Smooth muscle cell (in vitro differentiated cells): ENCODE measurements around the gene TMEM52B. TPM values are rescaled to one million over a fixed set of nuclear protein-coding genes. Genes with fewer than 3 reads are reported as not detected.

Experiments used
- DNase-seq: peaks from one replicate; lab custom pipeline; 2025; ENCODE audit not compliant: unreplicated experiment; lab: John Stamatoyannopoulos, UW
- H2AFZ ChIP-seq: fragments of 200-600 bp; sonication (generic); 2 replicates; pipeline ENCODE4 v1.6.0; 2016; ENCODE audit warnings: antibody characterized with exemption, low read depth, mild to moderate bottlenecking
- H3F3A ChIP-seq: fragments of 200-600 bp; sonication (generic); 2 replicates; pipeline ENCODE4 v1.6.0; 2017; ENCODE audit warnings: antibody characterized with exemption, low read depth
- H3K27ac ChIP-seq: fragments of 200-600 bp; sonication (generic); 2 replicates; pipeline ENCODE4 v1.5.1; 2016; ENCODE audit warnings: low read depth, mild to moderate bottlenecking
- H3K27me3 ChIP-seq: fragments of 200-600 bp; sonication (generic); 2 replicates; pipeline ENCODE4 v1.6.1; 2016; ENCODE audit warnings: low read depth, mild to moderate bottlenecking
- H3K36me3 ChIP-seq: fragments of 200-600 bp; sonication (generic); 2 replicates; pipeline ENCODE4 v1.5.1; 2016; ENCODE audit warnings: low read depth
- H3K4me1 ChIP-seq: fragments of 200-600 bp; sonication (generic); 2 replicates; pipeline ENCODE4 v1.5.1; 2016; ENCODE audit warnings: low read depth
- H3K4me2 ChIP-seq: fragments of 200-600 bp; sonication (generic); 2 replicates; pipeline ENCODE4 v1.6.0; 2016; ENCODE audit warnings: mild to moderate bottlenecking
- H3K4me3 ChIP-seq: fragments of 200-600 bp; sonication (generic); 2 replicates; pipeline ENCODE4 v1.5.1; 2016; ENCODE audit warnings: mild to moderate bottlenecking
- H3K79me2 ChIP-seq: fragments of 200-600 bp; sonication (generic); 2 replicates; pipeline ENCODE4 v1.6.0; 2016; ENCODE audit warnings: low read depth, mild to moderate bottlenecking
- H3K9ac ChIP-seq: fragments of 200-600 bp; sonication (generic); 2 replicates; pipeline ENCODE4 v1.6.0; 2016; ENCODE audit warnings: low read depth
- H3K9me3 ChIP-seq: fragments of 200-600 bp; sonication (generic); replicated peaks from 2 replicates; pipeline ENCODE4 v1.5.1; 2016; ENCODE audit warnings: low read depth
- H4K20me1 ChIP-seq: fragments of 200-600 bp; sonication (generic); 2 replicates; pipeline ENCODE4 v1.6.0; 2016; ENCODE audit warnings: low read depth
- WGBS: methylation state at CpG from one replicate; pipeline ENCODE4 v1.1.7; 2016; ENCODE audit warnings: low lambda C conversion rate; 5-methylcytosine and 5-hydroxymethylcytosine counted together
- polyA plus RNA-seq: library from polyadenylated mRNA; unstranded; fragments of >200 nt; fragmentation: Nextera tagmentation; extraction: Ambion mirVana; gene quantifications from 2 replicates; pipeline ENCODE4 v1.2.1, GENCODE V29; 2016
- total RNA-seq: library from RNA; depleted of rRNA; stranded (reverse); fragments of >200 nt; gene quantifications from 2 replicates; pipeline ENCODE4 v1.2.3, GENCODE V29; 2014
- TF ChIP-seq, protein P1 (sequence below): fragments of 200-600 bp; sonication (generic); IDR thresholded peaks from 2 replicates; pipeline ENCODE4 v1.5.1; 2017; ENCODE audit warnings: borderline replicate concordance, mild to moderate bottlenecking, antibody characterized with exemption; ENCODE audit not compliant: insufficient read depth, poor library complexity, severe bottlenecking

Gene TMEM52B
- total and polyA plus RNA-seq, 2 experiments from 2014 or later = 0.77 to 2.0 TPM

DNA sequence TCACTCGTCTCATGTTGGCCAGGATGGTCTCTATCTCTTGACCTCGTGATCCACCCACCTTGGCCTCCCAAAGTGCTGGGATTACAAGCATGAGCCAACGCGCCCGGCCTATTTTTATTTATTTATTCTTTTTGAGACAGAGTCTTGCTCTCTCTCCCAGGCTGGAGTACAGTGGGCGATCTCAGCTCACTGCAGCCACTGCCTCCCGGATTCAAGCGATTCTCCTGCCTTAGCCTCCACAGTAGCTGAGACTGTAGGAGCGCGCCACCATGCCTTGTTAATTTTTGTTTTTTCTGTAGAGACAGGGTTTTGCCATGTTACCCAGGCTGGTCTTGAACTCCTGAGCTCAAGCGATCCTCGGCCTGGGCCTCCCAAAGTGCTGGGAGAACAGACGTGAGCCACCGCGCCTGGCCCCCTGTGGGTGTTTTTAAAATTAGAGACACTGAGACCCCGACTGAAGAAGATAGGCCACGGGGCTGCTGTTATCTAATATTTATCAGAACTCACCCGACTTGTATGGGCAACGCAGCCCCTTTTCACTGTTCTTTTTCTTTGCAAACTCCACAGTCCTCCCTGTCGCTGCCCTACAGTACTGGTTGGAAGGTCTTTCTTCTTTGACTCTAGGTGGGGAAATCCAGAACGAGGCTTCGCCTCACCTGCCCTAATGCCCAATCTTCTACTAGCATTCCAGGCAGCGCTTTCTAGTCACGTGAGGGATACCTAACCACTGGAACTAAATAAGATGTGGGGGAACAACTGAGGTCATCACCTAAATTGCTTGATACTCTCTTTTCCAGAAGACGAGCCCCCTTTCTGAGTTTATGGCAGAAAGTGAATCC lies 32.5 kb downstream of the TMEM52B start:
- Histone ChIP-seq H3F3A (peaks cover 8% of the 10 kb centered on the region), H3K36me3 (no peaks in the 10 kb centered on the region), H3K4me1 (peaks cover 9% of the 10 kb centered on the region), H3K9me3 (no peaks in the 10 kb centered on the region), H3K4me2 (no peak overlapping the region), H3K79me2 (peaks cover 23% of the 10 kb centered on the region), H2AFZ (no peak overlapping the region), H4K20me1 (peaks cover 22% of the 10 kb centered on the region), H3K27me3 (peaks cover 2% of the 10 kb centered on the region), H3K4me3 (no peak overlapping the region), H3K27ac (peak overlapping the region; percentile 100), H3K9ac (no peak overlapping the region)
- TF ChIP-seq, protein P1, sequence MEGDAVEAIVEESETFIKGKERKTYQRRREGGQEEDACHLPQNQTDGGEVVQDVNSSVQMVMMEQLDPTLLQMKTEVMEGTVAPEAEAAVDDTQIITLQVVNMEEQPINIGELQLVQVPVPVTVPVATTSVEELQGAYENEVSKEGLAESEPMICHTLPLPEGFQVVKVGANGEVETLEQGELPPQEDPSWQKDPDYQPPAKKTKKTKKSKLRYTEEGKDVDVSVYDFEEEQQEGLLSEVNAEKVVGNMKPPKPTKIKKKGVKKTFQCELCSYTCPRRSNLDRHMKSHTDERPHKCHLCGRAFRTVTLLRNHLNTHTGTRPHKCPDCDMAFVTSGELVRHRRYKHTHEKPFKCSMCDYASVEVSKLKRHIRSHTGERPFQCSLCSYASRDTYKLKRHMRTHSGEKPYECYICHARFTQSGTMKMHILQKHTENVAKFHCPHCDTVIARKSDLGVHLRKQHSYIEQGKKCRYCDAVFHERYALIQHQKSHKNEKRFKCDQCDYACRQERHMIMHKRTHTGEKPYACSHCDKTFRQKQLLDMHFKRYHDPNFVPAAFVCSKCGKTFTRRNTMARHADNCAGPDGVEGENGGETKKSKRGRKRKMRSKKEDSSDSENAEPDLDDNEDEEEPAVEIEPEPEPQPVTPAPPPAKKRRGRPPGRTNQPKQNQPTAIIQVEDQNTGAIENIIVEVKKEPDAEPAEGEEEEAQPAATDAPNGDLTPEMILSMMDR = no peak
- 95% methylated on average over 25 of the region's 25 CpGs for WGBS
- DNase-seq = no peak

DNA sequence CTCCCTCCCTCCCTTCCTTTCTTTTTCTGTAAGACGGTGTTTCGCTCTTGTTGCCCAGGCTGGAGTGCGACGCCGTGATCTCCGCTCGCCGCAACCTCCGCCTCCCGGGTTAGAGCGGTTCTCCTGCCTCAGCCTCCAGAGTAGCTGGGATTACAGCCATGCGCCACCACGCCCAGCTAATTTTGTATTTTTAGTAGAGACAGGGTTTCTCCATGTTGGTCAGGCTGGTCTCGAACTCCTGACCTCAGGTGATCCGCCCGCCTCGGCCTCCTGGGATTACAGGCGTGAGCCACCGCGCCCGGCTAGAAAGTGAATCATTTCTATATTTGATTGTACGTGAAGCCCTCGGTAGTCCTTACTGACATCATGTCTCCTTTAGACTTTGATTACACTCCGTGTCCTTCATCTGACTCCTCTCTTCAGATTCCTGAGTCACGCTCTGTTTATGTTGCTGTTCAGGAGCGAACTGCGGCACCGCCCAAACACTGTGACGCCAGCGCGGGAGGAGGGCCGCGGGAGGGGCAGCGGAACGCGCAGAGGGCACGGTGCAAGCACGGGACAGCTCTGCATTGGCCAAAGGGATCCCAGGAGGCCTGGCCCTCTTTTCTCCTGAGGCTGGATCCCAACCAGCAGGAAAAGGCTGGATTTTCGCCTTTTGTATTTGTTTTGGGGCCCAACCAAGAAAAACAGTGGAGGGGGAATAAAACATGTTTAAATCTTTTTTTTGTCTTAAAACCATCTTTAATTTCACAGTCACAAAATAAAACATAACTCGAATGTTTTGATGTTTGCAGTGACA lies 33.3 kb downstream of the TMEM52B start:
- Histone ChIP-seq H3K36me3 (no peaks in the 10 kb centered on the region), H2AFZ (no peak overlapping the region), H4K20me1 (peaks cover 29% of the 10 kb centered on the region), H3K27me3 (peaks cover 2% of the 10 kb centered on the region), H3F3A (peaks cover 9% of the 10 kb centered on the region), H3K9ac (peak overlapping the region; percentile 100), H3K4me2 (peak overlapping the region; percentile 95), H3K27ac (peak overlapping the region; percentile 100), H3K4me3 (peak overlapping the region; percentile 99), H3K4me1 (peaks cover 9% of the 10 kb centered on the region), H3K79me2 (peaks cover 31% of the 10 kb centered on the region), H3K9me3 (no peaks in the 10 kb centered on the region)
- DNase-seq = peak; percentile 75
- 36% methylated on average over 38 of the region's 40 CpGs for WGBS
- TF ChIP-seq, protein P1 = no peak

DNA sequence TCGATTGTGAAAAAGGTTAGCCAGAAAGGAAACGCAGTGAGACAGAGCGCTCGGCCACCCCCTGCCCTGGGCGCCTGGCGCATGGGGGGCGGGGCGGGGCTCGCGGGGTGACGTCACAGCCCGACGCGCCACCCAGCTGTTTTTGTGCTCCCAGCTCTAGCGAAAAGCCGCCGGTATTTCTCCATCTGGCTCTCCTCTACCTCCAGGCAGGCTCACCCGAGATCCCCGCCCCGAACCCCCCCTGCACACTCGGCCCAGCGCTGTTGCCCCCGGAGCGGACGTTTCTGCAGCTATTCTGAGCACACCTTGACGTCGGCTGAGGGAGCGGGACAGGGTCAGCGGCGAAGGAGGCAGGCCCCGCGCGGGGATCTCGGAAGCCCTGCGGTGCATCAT lies 33.9 kb downstream of the TMEM52B start, which contains the start of gene GABARAPL1:
Gene GABARAPL1 (plus strand): TSS at position 139 of the 393 bp plus-strand sequence. CDS start 253 bp downstream, at position 392.
- Histone ChIP-seq H2AFZ (no peak within 1 kb of the TSS), H3K27ac (peak within 1 kb of the TSS; percentile 100), H3K4me1 (peaks cover 9% of the 10 kb centered on the region), H3K27me3 (peaks cover 2% of the 10 kb centered on the region), H3F3A (peaks cover 12% of the 10 kb centered on the region), H4K20me1 (peaks cover 35% of the 10 kb centered on the region), H3K79me2 (peaks cover 37% of the 10 kb centered on the region), H3K36me3 (no peaks in the 10 kb centered on the region), H3K4me2 (peak within 1 kb of the TSS; percentile 95), H3K9me3 (no peaks in the 10 kb centered on the region), H3K4me3 (peak within 1 kb of the TSS; percentile 99), H3K9ac (peak within 1 kb of the TSS; percentile 100)
- 1% methylated on average over 33 of the region's 35 CpGs for WGBS
- peak; percentile 65 for DNase-seq
- TF ChIP-seq, protein P1 = no peak
